T-helper 17 cell (primary cell): ENCODE measurements around the gene TBL1X. TPM values are rescaled to one million over a fixed set of nuclear protein-coding genes. Genes with fewer than 3 reads are reported as not detected.

Experiments
- ATAC-seq: fragments of 150-1000 bp; cut with Tn5 transposase; 2 replicates; pipeline ENCODE4 v1.10.0; 2021; ENCODE audit warnings: mild to moderate bottlenecking, moderate library complexity
- DNase-seq, 3 donors: peaks; one replicate each; pipeline versions ENCODE4 v3.0.0 to v3.0.0-alpha.2; 2020 to 2021
- H3K9me3 ChIP-seq: one replicate; pipeline ENCODE4 v1.7.0; 2013; ENCODE audit warnings: low read length, mild to moderate bottlenecking; ENCODE audit not compliant: control insufficient read depth, poor library complexity, severe bottlenecking
- H3K27ac Mint-ChIP-seq: one replicate; pipeline ENCODE4 v1.8.0; 2022; ENCODE audit warnings: mild to moderate bottlenecking, moderate library complexity, mixed read lengths
- H3K27me3 Mint-ChIP-seq: one replicate; pipeline ENCODE4 v1.8.0; 2022; ENCODE audit warnings: mixed read lengths
- H3K36me3 Mint-ChIP-seq: one replicate; pipeline ENCODE4 v1.8.0; 2022; ENCODE audit warnings: low read depth, mixed read lengths
- H3K4me1 Mint-ChIP-seq: one replicate; pipeline ENCODE4 v1.8.0; 2022; ENCODE audit warnings: mild to moderate bottlenecking, mixed read lengths
- H3K4me3 Mint-ChIP-seq: one replicate; pipeline ENCODE4 v1.8.0; 2022; ENCODE audit warnings: mild to moderate bottlenecking, moderate library complexity, mixed read lengths
- total RNA-seq, 4 donors: library from RNA in 2 of 4; stranded (reverse) in 2 of 4; gene quantifications; one replicate each; pipeline ENCODE4 v1.2.3 and lab custom pipeline; 2022 to 2026

Gene TBL1X
- total RNA-seq, 2 donors from 2014 or later: 15.7 to 20.2 TPM

GRCh38 chrX:9619133-9619532 lies 154.3 kb downstream of the TBL1X start:
- ATAC-seq: no peak
- DNase-seq: no peak
- Mint-ChIP-seq H3K4me3 (no peak overlapping the region), H3K4me1 (peaks cover 31% of the 10 kb centered on the region), H3K36me3 (no peaks in the 10 kb centered on the region), H3K27me3 (no peaks in the 10 kb centered on the region), H3K27ac (peak overlapping the region; percentile 8)
- no peaks in the 10 kb centered on the region for H3K9me3 ChIP-seq

GRCh38 chrX:9619581-9619980 lies 154.7 kb downstream of the TBL1X start:
- peak overlapping the region; percentile 8 for H3K27ac Mint-ChIP-seq
- H3K36me3 Mint-ChIP-seq: no peaks in the 10 kb centered on the region
- no peak overlapping the region for H3K4me3 Mint-ChIP-seq
- H3K27me3 Mint-ChIP-seq: no peaks in the 10 kb centered on the region
- peaks cover 33% of the 10 kb centered on the region for H3K4me1 Mint-ChIP-seq
- ATAC-seq: no peak
- no peaks in the 10 kb centered on the region for H3K9me3 ChIP-seq
- no peak for DNase-seq

- ATAC-seq: no peak
- H3K27me3 Mint-ChIP-seq: no peaks in the 10 kb centered on the region
- H3K4me1 Mint-ChIP-seq: peaks cover 33% of the 10 kb centered on the region
- no peaks in the 10 kb centered on the region for H3K9me3 ChIP-seq
- no peak overlapping the region for H3K27ac Mint-ChIP-seq
- no peak for DNase-seq
- no peaks in the 10 kb centered on the region for H3K36me3 Mint-ChIP-seq
- H3K4me3 Mint-ChIP-seq: no peak overlapping the region
These were observed 157.3 kb downstream of the TBL1X start for GRCh38 chrX:9622128-9622527.

GRCh38 chrX:9626379-9626778 lies 161.5 kb downstream of the TBL1X start:
- Mint-ChIP-seq H3K36me3 (peaks cover 2% of the 10 kb centered on the region), H3K27ac (no peak overlapping the region), H3K27me3 (no peaks in the 10 kb centered on the region), H3K4me3 (no peak overlapping the region), H3K4me1 (peaks cover 13% of the 10 kb centered on the region)
- ATAC-seq: no peak
- H3K9me3 ChIP-seq: no peaks in the 10 kb centered on the region
- no peak for DNase-seq

GRCh38 chrX:9627922-9628321 lies 163.1 kb downstream of the TBL1X start:
- Mint-ChIP-seq H3K4me3 (no peak overlapping the region), H3K27me3 (no peaks in the 10 kb centered on the region), H3K36me3 (peaks cover 2% of the 10 kb centered on the region), H3K27ac (no peak overlapping the region), H3K4me1 (peaks cover 6% of the 10 kb centered on the region)
- no peaks in the 10 kb centered on the region for H3K9me3 ChIP-seq
- ATAC-seq: no peak
- no peak for DNase-seq

GRCh38 chrX:9628779-9629493 lies 164.1 kb downstream of the TBL1X start:
- Mint-ChIP-seq H3K4me3 (no peak overlapping the region), H3K27me3 (no peaks in the 10 kb centered on the region), H3K4me1 (peaks cover 4% of the 10 kb centered on the region), H3K36me3 (peaks cover 2% of the 10 kb centered on the region), H3K27ac (no peak overlapping the region)
- ATAC-seq: no peak
- DNase-seq: no peak
- no peaks in the 10 kb centered on the region for H3K9me3 ChIP-seq

- Mint-ChIP-seq H3K4me3 (no peak overlapping the region), H3K4me1 (peaks cover 7% of the 10 kb centered on the region), H3K27ac (no peak overlapping the region), H3K27me3 (no peaks in the 10 kb centered on the region), H3K36me3 (peaks cover 2% of the 10 kb centered on the region)
- no peaks in the 10 kb centered on the region for H3K9me3 ChIP-seq
- ATAC-seq (no peak), DNase-seq (no peak)
These were observed 169.7 kb downstream of the TBL1X start for GRCh38 chrX:9634551-9634950.

GRCh38 chrX:9635368-9635767 lies 170.5 kb downstream of the TBL1X start:
- ATAC-seq (no peak), DNase-seq (no peak)
- Mint-ChIP-seq H3K27ac (no peak overlapping the region), H3K4me1 (peaks cover 7% of the 10 kb centered on the region), H3K27me3 (no peaks in the 10 kb centered on the region), H3K36me3 (peaks cover 2% of the 10 kb centered on the region), H3K4me3 (no peak overlapping the region)
- no peaks in the 10 kb centered on the region for H3K9me3 ChIP-seq

GRCh38 chrX:9635803-9636202 lies 170.9 kb downstream of the TBL1X start:
- H3K9me3 ChIP-seq: no peaks in the 10 kb centered on the region
- H3K27me3 Mint-ChIP-seq: no peaks in the 10 kb centered on the region
- DNase-seq: no peak
- H3K36me3 Mint-ChIP-seq: peaks cover 2% of the 10 kb centered on the region
- no peak overlapping the region for H3K4me3 Mint-ChIP-seq
- no peak overlapping the region for H3K27ac Mint-ChIP-seq
- ATAC-seq: no peak
- H3K4me1 Mint-ChIP-seq: peaks cover 7% of the 10 kb centered on the region

GRCh38 chrX:9638871-9639270 lies 174.0 kb downstream of the TBL1X start:
- no peak for ATAC-seq
- H3K27ac Mint-ChIP-seq: no peak overlapping the region
- no peak for DNase-seq
- no peaks in the 10 kb centered on the region for H3K36me3 Mint-ChIP-seq
- no peaks in the 10 kb centered on the region for H3K27me3 Mint-ChIP-seq
- peaks cover 8% of the 10 kb centered on the region for H3K4me1 Mint-ChIP-seq
- no peak overlapping the region for H3K4me3 Mint-ChIP-seq
- no peaks in the 10 kb centered on the region for H3K9me3 ChIP-seq

- no peak for DNase-seq
- no peak for ATAC-seq
- no peaks in the 10 kb centered on the region for H3K27me3 Mint-ChIP-seq
- H3K4me1 Mint-ChIP-seq: peaks cover 11% of the 10 kb centered on the region
- no peak overlapping the region for H3K4me3 Mint-ChIP-seq
- no peaks in the 10 kb centered on the region for H3K36me3 Mint-ChIP-seq
- peak overlapping the region; percentile 75 for H3K27ac Mint-ChIP-seq
- H3K9me3 ChIP-seq: no peaks in the 10 kb centered on the region
These were observed 177.6 kb downstream of the TBL1X start for GRCh38 chrX:9642270-9642995.

- H3K36me3 Mint-ChIP-seq: no peaks in the 10 kb centered on the region
- H3K27ac Mint-ChIP-seq: peak overlapping the region; percentile 75
- peaks cover 10% of the 10 kb centered on the region for H3K4me1 Mint-ChIP-seq
- DNase-seq: no peak
- no peaks in the 10 kb centered on the region for H3K9me3 ChIP-seq
- ATAC-seq: no peak
- H3K4me3 Mint-ChIP-seq: no peak overlapping the region
- H3K27me3 Mint-ChIP-seq: no peaks in the 10 kb centered on the region
These were observed 178.9 kb downstream of the TBL1X start for GRCh38 chrX:9643807-9644206.

- no peak overlapping the region for H3K4me3 Mint-ChIP-seq
- ATAC-seq: peak; percentile 97
- H3K27me3 Mint-ChIP-seq: no peaks in the 10 kb centered on the region
- peak in 2 of 3 donors; percentile 7 to 9 for DNase-seq
- peak overlapping the region; percentile 75 for H3K27ac Mint-ChIP-seq
- no peaks in the 10 kb centered on the region for H3K36me3 Mint-ChIP-seq
- no peaks in the 10 kb centered on the region for H3K9me3 ChIP-seq
- H3K4me1 Mint-ChIP-seq: peaks cover 10% of the 10 kb centered on the region
These were observed 179.5 kb downstream of the TBL1X start for GRCh38 chrX:9644335-9644734.
